Neural cell (in vitro differentiated cells): ENCODE measurements around the gene ARPC5. TPM values are rescaled to one million over a fixed set of nuclear protein-coding genes. Genes with fewer than 3 reads are reported as not detected.

ENCODE experiments used
- H2AFZ ChIP-seq: fragments of 200-600, 300-800 bp; sonication (generic), shearing (Covaris generic); 2 replicates; pipeline ENCODE4 v1.6.0; 2014; ENCODE audit warnings: low read depth, mild to moderate bottlenecking, antibody characterized with exemption, low read length, moderate library complexity
- H3F3A ChIP-seq: fragments of 200-600 bp; shearing (Covaris generic); 2 replicates; pipeline ENCODE4 v1.6.1; 2016; ENCODE audit warnings: mild to moderate bottlenecking, moderate library complexity, mixed read lengths, antibody characterized with exemption, low read length; ENCODE audit not compliant: insufficient read depth, poor library complexity, severe bottlenecking
- H3K27ac ChIP-seq: fragments of 200-600, 300-800 bp; sonication (generic), shearing (Covaris generic); 2 replicates; pipeline ENCODE4 v1.5.1; 2014; ENCODE audit warnings: mild to moderate bottlenecking, low read length, moderate library complexity
- H3K27me3 ChIP-seq: fragments of 300-800, 200-600 bp; sonication (generic), shearing (Covaris generic); 2 replicates; pipeline ENCODE4 v1.6.0; 2014; ENCODE audit warnings: mild to moderate bottlenecking, low read depth, low read length, moderate library complexity; ENCODE audit not compliant: insufficient read depth
- H3K36me3 ChIP-seq: fragments of 300-800, 200-600 bp; sonication (generic), shearing (Covaris generic); 2 replicates; pipeline ENCODE4 v1.5.1; 2014; ENCODE audit warnings: mild to moderate bottlenecking, antibody characterized with exemption, low read length, moderate library complexity; ENCODE audit not compliant: insufficient read depth
- H3K4me2 ChIP-seq: fragments of 300-800, 200-600 bp; sonication (generic), shearing (Covaris generic); 2 replicates; pipeline ENCODE4 v1.6.0; 2014; ENCODE audit warnings: mild to moderate bottlenecking, low read length
- H3K4me3 ChIP-seq: fragments of 300-800, 200-600 bp; sonication (generic), shearing (Covaris generic); 2 replicates; pipeline ENCODE4 v1.5.1; 2014; ENCODE audit warnings: mild to moderate bottlenecking, low read length, moderate library complexity
- H3K79me2 ChIP-seq: fragments of 200-600 bp; shearing (Covaris generic); replicated peaks from 2 replicates; pipeline ENCODE4 v1.6.0; 2014; ENCODE audit warnings: mild to moderate bottlenecking, low read length, moderate library complexity; ENCODE audit not compliant: insufficient read depth
- H3K9ac ChIP-seq: fragments of 300-800, 200-600 bp; sonication (generic), shearing (Covaris generic); 2 replicates; pipeline ENCODE4 v1.6.1; 2016; ENCODE audit warnings: mild to moderate bottlenecking, low read length, mixed read lengths
- H3K9me2 ChIP-seq: fragments of 200-600 bp; shearing (Covaris generic); 2 replicates; pipeline ENCODE4 v1.6.1; 2016; ENCODE audit warnings: mild to moderate bottlenecking, low read length, mixed read lengths; ENCODE audit not compliant: insufficient read depth
- H3K9me3 ChIP-seq: fragments of 200-600, 300-800 bp; sonication (generic), shearing (Covaris generic); 2 replicates; pipeline ENCODE4 v1.6.1; 2016; ENCODE audit warnings: mild to moderate bottlenecking, mixed run types, low read length, moderate library complexity, mixed read lengths
- H4K20me1 ChIP-seq: fragments of 200-600 bp; shearing (Covaris generic); 2 replicates; pipeline ENCODE4 v1.6.1; 2016; ENCODE audit warnings: mild to moderate bottlenecking, mixed run types; ENCODE audit not compliant: insufficient read depth
- CTCF ChIP-seq: fragments of 450-650 bp; IDR thresholded peaks from 2 replicates; pipeline ENCODE4 v1.5.1; 2014; ENCODE audit warnings: antibody characterized with exemption, mild to moderate bottlenecking, moderate library complexity; ENCODE audit not compliant: poor library complexity, severe bottlenecking
- EP300 ChIP-seq: fragments of 450-650 bp; conservative IDR thresholded peaks from 2 replicates; pipeline ENCODE4 v1.6.1; 2014; ENCODE audit warnings: antibody characterized with exemption, mild to moderate bottlenecking, moderate library complexity; ENCODE audit not compliant: poor library complexity, severe bottlenecking
- EZH2 ChIP-seq: fragments of 200-600, 300-800 bp; shearing (Covaris generic), sonication (generic); IDR thresholded peaks from 2 replicates; pipeline ENCODE4 v1.6.1; 2014; ENCODE audit warnings: antibody characterized with exemption, low read length, borderline replicate concordance, mild to moderate bottlenecking; ENCODE audit not compliant: insufficient read depth, poor library complexity, severe bottlenecking
- MXI1 ChIP-seq: fragments of 450-650 bp; conservative IDR thresholded peaks from 2 replicates; pipeline ENCODE4 v1.6.1; 2014; ENCODE audit warnings: antibody characterized with exemption, mild to moderate bottlenecking; ENCODE audit not compliant: poor library complexity, severe bottlenecking
- POLR2AphosphoS5 ChIP-seq: IDR thresholded peaks from 2 replicates; pipeline ENCODE4 v1.6.1; 2012
- RAD21 ChIP-seq: fragments of 450-650 bp; conservative IDR thresholded peaks from 2 replicates; pipeline ENCODE4 v1.6.1; 2014; ENCODE audit warnings: antibody characterized with exemption, mild to moderate bottlenecking, moderate library complexity
- REST ChIP-seq: IDR thresholded peaks from 2 replicates; pipeline ENCODE4 v1.6.1; 2012; ENCODE audit warnings: borderline replicate concordance
- SMC3 ChIP-seq: fragments of 450-650 bp; conservative IDR thresholded peaks from 2 replicates; pipeline ENCODE4 v1.6.1; 2014; ENCODE audit warnings: antibody characterized with exemption, mild to moderate bottlenecking, moderate library complexity; ENCODE audit not compliant: poor library complexity
- TAF1 ChIP-seq: IDR thresholded peaks from 2 replicates; pipeline ENCODE4 v1.6.1; 2012; ENCODE audit warnings: low read depth
- polyA plus RNA-seq: library from polyadenylated mRNA; depleted of rRNA; stranded (reverse); fragments of >200 nt; gene quantifications from 2 replicates; pipeline ENCODE4 v1.2.3, GENCODE V29; 2014

The ARPC5 gene
- polyA plus RNA-seq, 1 donor from 2014 or later, result 197 TPM

GRCh38 chr1:183651612-183652011 lies 16.0 kb upstream of the ARPC5 start:
- TF ChIP-seq EP300 (no peak), TAF1 (no peak), POLR2AphosphoS5 (no peak), RAD21 (no peak), MXI1 (no peak)
- H3K36me3 ChIP-seq, result no peaks in the 10 kb centered on the region
- no peaks in the 10 kb centered on the region for H3K27me3 ChIP-seq
- H3K9me2 ChIP-seq, result no peaks in the 10 kb centered on the region
- no peak overlapping the region for H3K4me2 ChIP-seq
- no peaks in the 10 kb centered on the region for H3F3A ChIP-seq
- peaks cover 7% of the 10 kb centered on the region for H3K79me2 ChIP-seq
- no peak overlapping the region for H3K4me3 ChIP-seq
- no peaks in the 10 kb centered on the region for H4K20me1 ChIP-seq
- H2AFZ ChIP-seq, result no peak overlapping the region
- H3K9me3 ChIP-seq, result no peaks in the 10 kb centered on the region
- no peak overlapping the region for H3K27ac ChIP-seq
- no peak overlapping the region for H3K9ac ChIP-seq

- no peak for TF ChIP-seq MXI1
- TF ChIP-seq RAD21, result no peak
- TF ChIP-seq EP300, result no peak
- TF ChIP-seq TAF1, result no peak
- no peak for TF ChIP-seq SMC3
- no peak for TF ChIP-seq CTCF
- TF ChIP-seq REST, result no peak
- TF ChIP-seq EZH2, result no peak
- TF ChIP-seq POLR2AphosphoS5, result no peak
- H4K20me1 ChIP-seq, result no peaks in the 10 kb centered on the region
- H3K4me3 ChIP-seq, result no peak overlapping the region
- no peaks in the 10 kb centered on the region for H3K27me3 ChIP-seq
- peaks cover 15% of the 10 kb centered on the region for H3K79me2 ChIP-seq
- H3K9ac ChIP-seq, result no peak overlapping the region
- no peaks in the 10 kb centered on the region for H3K9me3 ChIP-seq
- no peaks in the 10 kb centered on the region for H3K36me3 ChIP-seq
- H3F3A ChIP-seq, result no peaks in the 10 kb centered on the region
- H3K4me2 ChIP-seq, result no peak overlapping the region
- H2AFZ ChIP-seq, result no peak overlapping the region
- H3K27ac ChIP-seq, result no peak overlapping the region
- H3K9me2 ChIP-seq, result no peaks in the 10 kb centered on the region
Observed at GRCh38 chr1:183648042-183648441, 12.5 kb upstream of the ARPC5 start.

GRCh38 chr1:183646776-183647175 lies 11.2 kb upstream of the ARPC5 start:
- Histone ChIP-seq H3K9me3 (no peaks in the 10 kb centered on the region), H3K27me3 (no peaks in the 10 kb centered on the region), H3K9ac (no peak overlapping the region), H3K79me2 (peaks cover 21% of the 10 kb centered on the region), H3K36me3 (no peaks in the 10 kb centered on the region), H3K9me2 (no peaks in the 10 kb centered on the region), H3K4me3 (no peak overlapping the region), H3K27ac (no peak overlapping the region), H2AFZ (no peak overlapping the region), H4K20me1 (no peaks in the 10 kb centered on the region), H3K4me2 (no peak overlapping the region), H3F3A (no peaks in the 10 kb centered on the region)
- no peak for TF ChIP-seq SMC3
- TF ChIP-seq EP300, result no peak
- no peak for TF ChIP-seq CTCF
- TF ChIP-seq TAF1, result no peak
- TF ChIP-seq POLR2AphosphoS5, result no peak
- TF ChIP-seq RAD21, result no peak
